Esophagus squamous epithelium (tissue), 4 donors: Measurements from ENCODE around the gene DMTF1.

Experiments
- POLR2A ChIP-seq, 4 donors: fragments of 450-650 bp; IDR thresholded peaks; one replicate each; pipeline ENCODE4 v1.6.1; 2017; ENCODE audit warnings: antibody characterized with exemption in 4 of 4, mild to moderate bottlenecking in 4 of 4, moderate library complexity in 3 of 4
- TF ChIP-seq, protein P1 (sequence below), 6 experiments: fragments of 450-650 bp in 4 of 6; fragments of 200-600 bp in 2 of 6; sonication (generic) in 2 of 6; IDR thresholded peaks; one replicate each; pipeline ENCODE4 v1.5.1; 2016 to 2019; ENCODE audit warnings: antibody characterized with exemption in 6 of 6, mild to moderate bottlenecking in 4 of 6, moderate library complexity in 4 of 6

DNA sequence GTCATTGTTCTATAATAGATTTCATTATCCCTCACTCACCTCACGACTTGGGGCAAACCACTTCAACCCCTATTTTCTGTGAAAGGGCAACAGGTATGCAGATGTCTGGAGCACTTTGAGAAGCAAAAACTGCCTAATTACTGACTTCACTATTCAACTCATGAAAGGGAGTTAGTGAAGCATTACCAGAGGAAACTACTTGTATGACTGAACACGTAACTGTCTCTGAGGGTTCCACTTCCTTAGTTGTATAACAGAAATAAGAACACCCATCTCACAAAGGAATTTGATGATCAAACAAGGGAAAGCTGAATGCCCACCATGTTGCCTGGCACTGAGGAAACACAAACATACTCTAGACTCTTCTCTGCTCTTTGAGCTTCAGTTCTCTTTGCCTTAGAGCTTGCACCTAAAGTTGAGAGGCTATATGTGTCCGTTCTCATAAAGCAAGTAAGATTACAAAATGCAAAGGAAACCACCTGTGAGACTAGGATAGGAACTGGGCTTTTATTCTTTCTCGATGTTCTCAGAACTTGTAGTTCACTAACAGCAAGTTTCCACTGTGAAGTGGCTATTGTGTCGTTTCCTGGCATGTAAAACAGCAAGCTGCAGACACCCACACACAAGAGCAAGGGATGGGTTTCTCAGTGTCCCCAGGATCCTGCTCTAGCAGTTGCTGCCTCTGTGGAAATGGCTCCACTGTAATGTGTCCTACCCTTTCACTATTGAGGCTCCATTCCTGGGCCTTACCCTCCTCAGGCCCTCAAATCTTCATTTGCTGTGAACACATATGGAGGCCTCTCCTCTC, 64.7 kb downstream of the DMTF1 start:
- TF ChIP-seq, protein P1, sequence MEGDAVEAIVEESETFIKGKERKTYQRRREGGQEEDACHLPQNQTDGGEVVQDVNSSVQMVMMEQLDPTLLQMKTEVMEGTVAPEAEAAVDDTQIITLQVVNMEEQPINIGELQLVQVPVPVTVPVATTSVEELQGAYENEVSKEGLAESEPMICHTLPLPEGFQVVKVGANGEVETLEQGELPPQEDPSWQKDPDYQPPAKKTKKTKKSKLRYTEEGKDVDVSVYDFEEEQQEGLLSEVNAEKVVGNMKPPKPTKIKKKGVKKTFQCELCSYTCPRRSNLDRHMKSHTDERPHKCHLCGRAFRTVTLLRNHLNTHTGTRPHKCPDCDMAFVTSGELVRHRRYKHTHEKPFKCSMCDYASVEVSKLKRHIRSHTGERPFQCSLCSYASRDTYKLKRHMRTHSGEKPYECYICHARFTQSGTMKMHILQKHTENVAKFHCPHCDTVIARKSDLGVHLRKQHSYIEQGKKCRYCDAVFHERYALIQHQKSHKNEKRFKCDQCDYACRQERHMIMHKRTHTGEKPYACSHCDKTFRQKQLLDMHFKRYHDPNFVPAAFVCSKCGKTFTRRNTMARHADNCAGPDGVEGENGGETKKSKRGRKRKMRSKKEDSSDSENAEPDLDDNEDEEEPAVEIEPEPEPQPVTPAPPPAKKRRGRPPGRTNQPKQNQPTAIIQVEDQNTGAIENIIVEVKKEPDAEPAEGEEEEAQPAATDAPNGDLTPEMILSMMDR (IDR thresholded peaks at IDR 0.05) = no peak
- TF ChIP-seq POLR2A (IDR thresholded peaks at IDR 0.05) = peak in 1 of 4 donors; percentile 53
